Measurements from ENCODE around the gene SGIP1. TPM values are rescaled to one million over a fixed set of nuclear protein-coding genes. Genes with fewer than 3 reads are reported as not detected.

The SGIP1 gene
- total RNA-seq, 1 donor from 2014 or later, result 11.9 TPM

GRCh38 chr1:66523562-66523961 is 10.4 kb upstream of the SGIP1 start:
- H3K27ac Mint-ChIP-seq, result no peak overlapping the region
- DNase-seq (ENCODE audit: low spot score in 2 of 2, unreplicated experiment in 2 of 2), result no peak
- H3K4me1 Mint-ChIP-seq, result peaks cover 5% of the 10 kb centered on the region
- H3K4me3 Mint-ChIP-seq, result no peak overlapping the region
- no peak for TF ChIP-seq CTCF (IDR thresholded peaks at IDR 0.05; ENCODE audit: unreplicated experiment)
- no peaks in the 10 kb centered on the region for H3K36me3 Mint-ChIP-seq
- no peaks in the 10 kb centered on the region for H3K9me3 Mint-ChIP-seq
- no peaks in the 10 kb centered on the region for H3K27me3 Mint-ChIP-seq (ENCODE audit: low read depth)

DNA sequence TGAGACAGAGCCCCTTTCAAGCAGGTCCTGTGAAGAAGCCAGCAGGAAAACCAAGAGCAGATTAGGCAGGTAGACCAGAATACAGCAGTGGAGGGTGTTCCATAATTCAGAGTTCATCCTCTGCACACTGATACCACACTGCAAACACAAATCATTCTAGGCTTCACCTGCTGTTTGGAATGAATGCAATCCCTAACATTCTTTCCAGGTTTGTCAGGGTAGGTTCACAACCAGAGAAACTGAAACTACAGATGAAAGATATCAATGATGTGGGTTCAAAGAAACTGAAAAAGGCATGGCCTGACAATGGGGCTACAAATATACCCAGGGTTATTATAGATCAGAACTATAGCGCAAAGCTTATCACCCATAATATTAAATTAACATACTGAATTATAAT is 8.9 kb upstream of the SGIP1 start:
- no peak for DNase-seq (ENCODE audit: low spot score in 2 of 2, unreplicated experiment in 2 of 2)
- H3K27me3 Mint-ChIP-seq (ENCODE audit: low read depth), result no peaks in the 10 kb centered on the region
- H3K27ac Mint-ChIP-seq, result no peak overlapping the region
- peaks cover 8% of the 10 kb centered on the region for H3K4me1 Mint-ChIP-seq
- no peaks in the 10 kb centered on the region for H3K9me3 Mint-ChIP-seq
- no peaks in the 10 kb centered on the region for H3K36me3 Mint-ChIP-seq
- no peak overlapping the region for H3K4me3 Mint-ChIP-seq
- no peak for TF ChIP-seq CTCF (IDR thresholded peaks at IDR 0.05; ENCODE audit: unreplicated experiment)

DNA sequence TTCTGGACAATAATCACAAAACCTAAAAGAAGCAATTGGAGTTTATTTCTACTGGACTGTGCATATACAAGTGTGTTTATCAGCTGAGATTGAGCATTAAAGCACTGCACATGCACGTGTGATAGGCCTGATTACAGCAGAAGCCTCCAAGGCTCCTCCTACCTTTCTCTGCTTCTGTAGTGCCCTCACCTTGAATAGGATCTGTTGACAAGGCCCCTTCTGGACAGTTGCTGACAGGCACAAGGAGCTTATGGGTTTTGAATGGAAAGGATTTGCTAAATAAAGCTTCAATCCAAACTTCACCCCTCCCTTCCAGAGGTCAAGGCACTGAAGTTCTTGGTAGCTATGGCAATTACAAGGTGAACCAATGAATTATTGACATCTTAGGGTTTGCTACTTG is 7.9 kb upstream of the SGIP1 start:
- no peak for TF ChIP-seq CTCF (IDR thresholded peaks at IDR 0.05; ENCODE audit: unreplicated experiment)
- DNase-seq (ENCODE audit: low spot score in 2 of 2, unreplicated experiment in 2 of 2), result no peak
- H3K9me3 Mint-ChIP-seq, result no peaks in the 10 kb centered on the region
- H3K27me3 Mint-ChIP-seq (ENCODE audit: low read depth), result peaks cover under 1% of the 10 kb centered on the region
- peaks cover 8% of the 10 kb centered on the region for H3K4me1 Mint-ChIP-seq
- no peak overlapping the region for H3K4me3 Mint-ChIP-seq
- no peaks in the 10 kb centered on the region for H3K36me3 Mint-ChIP-seq
- H3K27ac Mint-ChIP-seq, result no peak overlapping the region

DNA sequence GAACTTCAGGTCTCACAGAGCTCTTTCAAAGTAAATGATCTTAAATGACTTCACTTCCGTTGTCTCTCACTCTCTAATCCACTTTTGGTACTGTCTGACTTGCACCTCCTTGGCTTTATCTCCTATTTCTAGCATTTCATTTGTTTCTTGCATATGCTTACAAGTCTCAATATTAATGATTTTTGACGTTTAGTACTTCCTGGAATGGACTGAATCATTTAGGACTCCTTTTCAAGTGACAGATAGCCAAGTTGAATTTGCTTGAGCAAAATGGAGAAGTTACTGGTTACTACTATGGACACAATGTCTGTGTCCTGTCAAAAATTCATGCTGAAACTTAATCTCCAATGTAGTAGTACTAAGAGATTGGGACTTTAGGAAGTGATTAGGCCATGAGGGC is 7.0 kb upstream of the SGIP1 start:
- no peak for TF ChIP-seq CTCF (IDR thresholded peaks at IDR 0.05; ENCODE audit: unreplicated experiment)
- no peak for DNase-seq (ENCODE audit: low spot score in 2 of 2, unreplicated experiment in 2 of 2)
- Mint-ChIP-seq H3K27me3 (ENCODE audit: low read depth) (peaks cover 8% of the 10 kb centered on the region), H3K27ac (no peak overlapping the region), H3K9me3 (no peaks in the 10 kb centered on the region), H3K4me1 (peaks cover 8% of the 10 kb centered on the region), H3K4me3 (no peak overlapping the region), H3K36me3 (no peaks in the 10 kb centered on the region)

DNA sequence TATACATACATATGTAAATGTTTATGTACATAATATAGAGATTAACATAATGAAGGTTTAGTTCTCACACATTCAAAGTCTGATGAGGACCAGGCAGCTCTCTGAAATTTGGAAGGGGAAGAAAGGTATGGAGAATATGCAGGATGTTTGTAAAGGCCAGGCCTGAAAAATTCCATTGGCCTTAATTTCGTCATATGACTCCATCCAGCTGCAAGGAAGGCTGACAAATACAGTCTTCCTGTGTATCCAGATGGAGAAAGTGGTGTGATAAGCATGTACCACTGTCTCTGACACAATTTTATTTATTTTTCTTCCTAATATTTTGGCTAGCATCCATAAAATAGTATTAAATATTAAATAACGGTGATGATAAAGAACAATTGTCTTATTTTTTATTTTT is 6.3 kb upstream of the SGIP1 start:
- no peak for TF ChIP-seq CTCF (IDR thresholded peaks at IDR 0.05; ENCODE audit: unreplicated experiment)
- Mint-ChIP-seq H3K27ac (no peak overlapping the region), H3K4me3 (no peak overlapping the region), H3K9me3 (no peaks in the 10 kb centered on the region), H3K4me1 (peaks cover 11% of the 10 kb centered on the region), H3K27me3 (ENCODE audit: low read depth) (peaks cover 13% of the 10 kb centered on the region), H3K36me3 (no peaks in the 10 kb centered on the region)
- DNase-seq (ENCODE audit: low spot score in 2 of 2, unreplicated experiment in 2 of 2), result no peak

DNA sequence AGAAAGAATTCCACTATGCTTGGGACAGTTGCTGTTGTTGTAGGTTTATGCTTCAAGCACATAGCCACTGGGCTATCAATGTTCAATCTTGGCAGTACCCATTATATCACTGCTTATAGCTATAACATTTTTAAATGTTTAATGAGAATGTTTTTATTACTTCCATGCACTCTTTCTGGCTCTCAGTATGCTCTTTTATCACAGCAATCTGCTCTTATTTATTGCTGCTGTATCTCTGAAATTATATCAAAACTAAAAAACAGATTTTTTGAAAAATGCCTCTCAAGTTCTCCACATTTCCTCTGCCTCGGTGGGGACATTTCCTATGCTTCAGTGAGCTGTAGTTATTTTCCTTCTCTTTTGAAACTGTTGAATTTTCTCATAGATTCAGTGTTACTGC is 5.4 kb upstream of the SGIP1 start:
- no peak for DNase-seq (ENCODE audit: low spot score in 2 of 2, unreplicated experiment in 2 of 2)
- Mint-ChIP-seq H3K9me3 (no peaks in the 10 kb centered on the region), H3K27ac (no peak overlapping the region), H3K4me3 (no peak overlapping the region), H3K27me3 (ENCODE audit: low read depth) (peaks cover 19% of the 10 kb centered on the region), H3K4me1 (peaks cover 18% of the 10 kb centered on the region), H3K36me3 (no peaks in the 10 kb centered on the region)
- TF ChIP-seq CTCF (IDR thresholded peaks at IDR 0.05; ENCODE audit: unreplicated experiment), result no peak

All from mesothelial cell of epicardium (in vitro differentiated cells).